ENCODE measurements around the gene TTC7B. TPM values are rescaled to one million over a fixed set of nuclear protein-coding genes. Genes with fewer than 3 reads are reported as not detected.
A peak's percentile ranks its signal among the peaks of the same experiment; 100 is the strongest.

The TTC7B gene
- total and polyA plus RNA-seq, 2 experiments from 2014 or later = 68.1 to 75.8 TPM

GRCh38 chr14:90607141-90607540 is 209.1 kb downstream of the TTC7B start:
- H3K27ac ChIP-seq = no peak overlapping the region
- H3K27me3 ChIP-seq = no peaks in the 10 kb centered on the region
- no peaks in the 10 kb centered on the region for H3K9me3 ChIP-seq (ENCODE audit: low read depth)
- no peak for DNase-seq (ENCODE audit: low read depth in 1 of 2, low spot score in 1 of 2)
- TF ChIP-seq CTCF (IDR thresholded peaks at IDR 0.05; ENCODE audit: low read depth, low read length) = no peak
- no peaks in the 10 kb centered on the region for H3K36me3 ChIP-seq
- peaks cover 12% of the 10 kb centered on the region for H3K4me1 ChIP-seq (ENCODE audit: low read depth)
- H3K4me3 ChIP-seq = no peak overlapping the region

- Histone ChIP-seq H3K4me3 (no peak overlapping the region), H3K27ac (no peak overlapping the region), H3K36me3 (no peaks in the 10 kb centered on the region), H3K27me3 (no peaks in the 10 kb centered on the region), H3K9me3 (ENCODE audit: low read depth) (no peaks in the 10 kb centered on the region), H3K4me1 (ENCODE audit: low read depth) (peaks cover 12% of the 10 kb centered on the region)
- no peak for TF ChIP-seq CTCF (IDR thresholded peaks at IDR 0.05; ENCODE audit: low read depth, low read length)
- no peak for DNase-seq (ENCODE audit: low read depth in 1 of 2, low spot score in 1 of 2)
These were observed 209.8 kb downstream of the TTC7B start for GRCh38 chr14:90606434-90606833.

- DNase-seq (ENCODE audit: low read depth in 1 of 2, low spot score in 1 of 2) = no peak
These were observed 210.8 kb downstream of the TTC7B start for GRCh38 chr14:90605430-90605829.

GRCh38 chr14:90604356-90604755 is 211.9 kb downstream of the TTC7B start:
- H3K27me3 ChIP-seq = no peaks in the 10 kb centered on the region
- H3K27ac ChIP-seq = no peak overlapping the region
- no peak for TF ChIP-seq CTCF (IDR thresholded peaks at IDR 0.05; ENCODE audit: low read depth, low read length)
- no peak overlapping the region for H3K4me3 ChIP-seq
- DNase-seq (ENCODE audit: low read depth in 1 of 2, low spot score in 1 of 2) = peak in 1 of 2 donors; percentile 43
- no peaks in the 10 kb centered on the region for H3K36me3 ChIP-seq
- peaks cover 12% of the 10 kb centered on the region for H3K4me1 ChIP-seq (ENCODE audit: low read depth)
- H3K9me3 ChIP-seq (ENCODE audit: low read depth) = no peaks in the 10 kb centered on the region

More at GRCh38 chr14:90605430-90605829, 210.8 kb downstream of the TTC7B start:
- Histone ChIP-seq H3K27ac (no peak overlapping the region), H3K27me3 (no peaks in the 10 kb centered on the region), H3K9me3 (ENCODE audit: low read depth) (no peaks in the 10 kb centered on the region), H3K4me3 (no peak overlapping the region), H3K4me1 (ENCODE audit: low read depth) (peaks cover 12% of the 10 kb centered on the region), H3K36me3 (no peaks in the 10 kb centered on the region)
- TF ChIP-seq CTCF (IDR thresholded peaks at IDR 0.05; ENCODE audit: low read depth, low read length) = no peak

- Histone ChIP-seq H3K36me3 (no peaks in the 10 kb centered on the region), H3K4me3 (no peak overlapping the region), H3K9me3 (ENCODE audit: low read depth) (no peaks in the 10 kb centered on the region), H3K27me3 (no peaks in the 10 kb centered on the region), H3K4me1 (ENCODE audit: low read depth) (peaks cover 12% of the 10 kb centered on the region), H3K27ac (no peak overlapping the region)
- no peak for TF ChIP-seq CTCF (IDR thresholded peaks at IDR 0.05; ENCODE audit: low read depth, low read length)
- no peak for DNase-seq (ENCODE audit: low read depth in 1 of 2, low spot score in 1 of 2)
These were observed 212.4 kb downstream of the TTC7B start for GRCh38 chr14:90603841-90604240.

GRCh38 chr14:90603336-90603735 is 212.9 kb downstream of the TTC7B start:
- Histone ChIP-seq H3K4me1 (ENCODE audit: low read depth) (peaks cover 12% of the 10 kb centered on the region), H3K27ac (no peak overlapping the region), H3K4me3 (no peak overlapping the region), H3K9me3 (ENCODE audit: low read depth) (no peaks in the 10 kb centered on the region), H3K36me3 (no peaks in the 10 kb centered on the region), H3K27me3 (no peaks in the 10 kb centered on the region)
- no peak for DNase-seq (ENCODE audit: low read depth in 1 of 2, low spot score in 1 of 2)
- TF ChIP-seq CTCF (IDR thresholded peaks at IDR 0.05; ENCODE audit: low read depth, low read length) = no peak

Measured in cardiac muscle cell (in vitro differentiated cells and primary cell).